ENCODE results near the gene ARHGAP22. TPM values are rescaled to one million over a fixed set of nuclear protein-coding genes. Genes with fewer than 3 reads are reported as not detected.
A peak's percentile ranks its signal among the peaks of the same experiment; 100 is the strongest.

Gene ARHGAP22
- total and polyA plus RNA-seq, 7 experiments from 2014 or later, result 0.37 to 2.9 (median 1.1) TPM; not detected in 3

GRCh38 chr10:48625826-48626134 is 20.9 kb upstream of the ARHGAP22 start:
- H3K27me3 ChIP-seq (ENCODE audit: control insufficient read depth in 2 of 2, insufficient read depth in 2 of 2, low read length in 2 of 2), result no peaks in the 10 kb centered on the region
- intact Hi-C loops (cut with micrococcal nuclease), result no loop called here
- H3K9me3 Mint-ChIP-seq, result no peaks in the 10 kb centered on the region
- H3K4me3 ChIP-seq (ENCODE audit: low read length), result no peak overlapping the region
- H3K4me1 Mint-ChIP-seq, result no peaks in the 10 kb centered on the region
- H3K4me1 ChIP-seq (ENCODE audit: control insufficient read depth in 2 of 2, insufficient read depth in 2 of 2, low read length in 2 of 2), result no peaks in the 10 kb centered on the region
- H3K9me3 ChIP-seq (ENCODE audit: control insufficient read depth in 2 of 3, low read length in 3 of 3), result no peaks in the 10 kb centered on the region
- H3K27ac Mint-ChIP-seq, result no peak overlapping the region
- ATAC-seq (no peak), DNase-seq (no peak)
- H3K4me3 Mint-ChIP-seq, result no peak overlapping the region
- H3K27me3 Mint-ChIP-seq, result peaks cover 9 to 24% (median 14%) of the 10 kb centered on the region in 5 donors
- H3K27ac ChIP-seq (ENCODE audit: low read depth, low read length), result no peak overlapping the region
- POLR2A ChIA-PET, result no interaction called here
- no peaks in the 10 kb centered on the region for H3K36me3 Mint-ChIP-seq
- CTCF ChIA-PET, result no interaction called here
- H3K36me3 ChIP-seq (ENCODE audit: control insufficient read depth in 2 of 3, insufficient read depth in 3 of 3, low read length in 3 of 3), result no peaks in the 10 kb centered on the region

- H3K4me1 Mint-ChIP-seq, result no peaks in the 10 kb centered on the region
- no peak overlapping the region for H3K27ac Mint-ChIP-seq
- no peaks in the 10 kb centered on the region for H3K27me3 ChIP-seq (ENCODE audit: control insufficient read depth in 2 of 2, insufficient read depth in 2 of 2, low read length in 2 of 2)
- no peaks in the 10 kb centered on the region for H3K36me3 ChIP-seq (ENCODE audit: control insufficient read depth in 2 of 3, insufficient read depth in 3 of 3, low read length in 3 of 3)
- ATAC-seq (peak; percentile 63), DNase-seq (no peak)
- H3K9me3 ChIP-seq (ENCODE audit: control insufficient read depth in 2 of 3, low read length in 3 of 3), result no peaks in the 10 kb centered on the region
- ChIA-PET CTCF (no interaction called here), POLR2A (no interaction called here)
- intact Hi-C loops (cut with micrococcal nuclease), result no loop called here
- H3K4me1 ChIP-seq (ENCODE audit: control insufficient read depth in 2 of 2, insufficient read depth in 2 of 2, low read length in 2 of 2), result no peaks in the 10 kb centered on the region
- no peak overlapping the region for H3K4me3 ChIP-seq (ENCODE audit: low read length)
- H3K9me3 Mint-ChIP-seq, result no peaks in the 10 kb centered on the region
- no peak overlapping the region for H3K27ac ChIP-seq (ENCODE audit: low read depth, low read length)
- no peaks in the 10 kb centered on the region for H3K36me3 Mint-ChIP-seq
- no peak overlapping the region for H3K4me3 Mint-ChIP-seq
- peaks cover 6 to 24% (median 16%) of the 10 kb centered on the region in 5 donors for H3K27me3 Mint-ChIP-seq
These were observed 18.8 kb upstream of the ARHGAP22 start for GRCh38 chr10:48623607-48624132.

- Mint-ChIP-seq H3K27me3 (peaks cover 6 to 25% (median 22%) of the 10 kb centered on the region in 5 donors), H3K4me3 (no peak overlapping the region), H3K9me3 (no peaks in the 10 kb centered on the region), H3K27ac (no peak overlapping the region), H3K36me3 (no peaks in the 10 kb centered on the region), H3K4me1 (no peaks in the 10 kb centered on the region)
- no peak overlapping the region for H3K4me3 ChIP-seq (ENCODE audit: low read length)
- DNase-seq (no peak), ATAC-seq (no peak)
- H3K9me3 ChIP-seq (ENCODE audit: control insufficient read depth in 2 of 3, low read length in 3 of 3), result no peaks in the 10 kb centered on the region
- H3K27me3 ChIP-seq (ENCODE audit: control insufficient read depth in 2 of 2, insufficient read depth in 2 of 2, low read length in 2 of 2), result no peaks in the 10 kb centered on the region
- ChIA-PET CTCF (no interaction called here), POLR2A (no interaction called here)
- intact Hi-C loops (cut with micrococcal nuclease), result no loop called here
- H3K27ac ChIP-seq (ENCODE audit: low read depth, low read length), result no peak overlapping the region
- H3K36me3 ChIP-seq (ENCODE audit: control insufficient read depth in 2 of 3, insufficient read depth in 3 of 3, low read length in 3 of 3), result no peaks in the 10 kb centered on the region
- H3K4me1 ChIP-seq (ENCODE audit: control insufficient read depth in 2 of 2, insufficient read depth in 2 of 2, low read length in 2 of 2), result no peaks in the 10 kb centered on the region
These were observed 18.1 kb upstream of the ARHGAP22 start for GRCh38 chr10:48623009-48623408.

GRCh38 chr10:48620719-48621118 is 15.8 kb upstream of the ARHGAP22 start:
- no peak overlapping the region for H3K27ac Mint-ChIP-seq
- no peaks in the 10 kb centered on the region for H3K9me3 ChIP-seq (ENCODE audit: control insufficient read depth in 2 of 3, low read length in 3 of 3)
- POLR2A ChIA-PET, result no interaction called here
- H3K36me3 Mint-ChIP-seq, result no peaks in the 10 kb centered on the region
- H3K4me3 Mint-ChIP-seq, result no peak overlapping the region
- H3K9me3 Mint-ChIP-seq, result peaks cover 0 to 10% (median under 1%) of the 10 kb centered on the region in 11 donors
- no peak overlapping the region for H3K4me3 ChIP-seq (ENCODE audit: low read length)
- no peaks in the 10 kb centered on the region for H3K36me3 ChIP-seq (ENCODE audit: control insufficient read depth in 2 of 3, insufficient read depth in 3 of 3, low read length in 3 of 3)
- intact Hi-C loops (cut with micrococcal nuclease), result no loop called here
- no peak overlapping the region for H3K27ac ChIP-seq (ENCODE audit: low read depth, low read length)
- H3K4me1 ChIP-seq (ENCODE audit: control insufficient read depth in 2 of 2, insufficient read depth in 2 of 2, low read length in 2 of 2), result no peaks in the 10 kb centered on the region
- H3K27me3 Mint-ChIP-seq, result peaks cover 6 to 42% (median 29%) of the 10 kb centered on the region in 5 donors
- no peaks in the 10 kb centered on the region for H3K4me1 Mint-ChIP-seq
- H3K27me3 ChIP-seq (ENCODE audit: control insufficient read depth in 2 of 2, insufficient read depth in 2 of 2, low read length in 2 of 2), result no peaks in the 10 kb centered on the region
- no peak for DNase-seq
- no peak for ATAC-seq
- CTCF ChIA-PET, result no interaction called here

GRCh38 chr10:48616436-48616835 is 11.6 kb upstream of the ARHGAP22 start:
- ChIA-PET POLR2A (no interaction called here), CTCF (no interaction called here)
- Histone ChIP-seq H3K9me3 (ENCODE audit: control insufficient read depth in 2 of 3, low read length in 3 of 3) (no peaks in the 10 kb centered on the region), H3K27ac (ENCODE audit: low read depth, low read length) (no peak overlapping the region), H3K4me1 (ENCODE audit: control insufficient read depth in 2 of 2, insufficient read depth in 2 of 2, low read length in 2 of 2) (no peaks in the 10 kb centered on the region), H3K4me3 (ENCODE audit: low read length) (no peak overlapping the region), H3K36me3 (ENCODE audit: control insufficient read depth in 2 of 3, insufficient read depth in 3 of 3, low read length in 3 of 3) (no peaks in the 10 kb centered on the region), H3K27me3 (ENCODE audit: control insufficient read depth in 2 of 2, insufficient read depth in 2 of 2, low read length in 2 of 2) (no peaks in the 10 kb centered on the region)
- ATAC-seq (no peak), DNase-seq (no peak)
- Mint-ChIP-seq H3K36me3 (no peaks in the 10 kb centered on the region), H3K9me3 (peaks cover 0 to 27% (median 3%) of the 10 kb centered on the region in 11 donors), H3K4me1 (no peaks in the 10 kb centered on the region), H3K4me3 (no peak overlapping the region), H3K27me3 (peaks cover 25 to 52% (median 38%) of the 10 kb centered on the region in 5 donors), H3K27ac (no peak overlapping the region)
- intact Hi-C loops (cut with micrococcal nuclease), result no loop called here

GRCh38 chr10:48614481-48615390 is 9.9 kb upstream of the ARHGAP22 start:
- ChIA-PET POLR2A (no interaction called here), CTCF (interaction anchor here (0.5 kb wide), 1 partner anchor 1213 kb away, joined by 4 read pairs; no protein-coding TSS in a partner anchor)
- Mint-ChIP-seq H3K4me1 (no peaks in the 10 kb centered on the region), H3K27ac (no peak overlapping the region), H3K36me3 (no peaks in the 10 kb centered on the region), H3K4me3 (no peak overlapping the region), H3K27me3 (peaks cover 36 to 55% (median 38%) of the 10 kb centered on the region in 5 donors), H3K9me3 (peaks cover 0 to 27% (median 3%) of the 10 kb centered on the region in 11 donors)
- DNase-seq, result no peak
- no peak for ATAC-seq
- Histone ChIP-seq H3K36me3 (ENCODE audit: control insufficient read depth in 2 of 3, insufficient read depth in 3 of 3, low read length in 3 of 3) (no peaks in the 10 kb centered on the region), H3K4me1 (ENCODE audit: control insufficient read depth in 2 of 2, insufficient read depth in 2 of 2, low read length in 2 of 2) (no peaks in the 10 kb centered on the region), H3K9me3 (ENCODE audit: control insufficient read depth in 2 of 3, low read length in 3 of 3) (no peaks in the 10 kb centered on the region), H3K27me3 (ENCODE audit: control insufficient read depth in 2 of 2, insufficient read depth in 2 of 2, low read length in 2 of 2) (no peaks in the 10 kb centered on the region), H3K4me3 (ENCODE audit: low read length) (no peak overlapping the region), H3K27ac (ENCODE audit: low read depth, low read length) (no peak overlapping the region)
- intact Hi-C loops (cut with micrococcal nuclease), result no loop called here

GRCh38 chr10:48613016-48613415 is 8.1 kb upstream of the ARHGAP22 start:
- ATAC-seq (no peak), DNase-seq (no peak)
- Histone ChIP-seq H3K4me1 (ENCODE audit: control insufficient read depth in 2 of 2, insufficient read depth in 2 of 2, low read length in 2 of 2) (no peaks in the 10 kb centered on the region), H3K9me3 (ENCODE audit: control insufficient read depth in 2 of 3, low read length in 3 of 3) (no peaks in the 10 kb centered on the region), H3K4me3 (ENCODE audit: low read length) (no peak overlapping the region), H3K27me3 (ENCODE audit: control insufficient read depth in 2 of 2, insufficient read depth in 2 of 2, low read length in 2 of 2) (no peaks in the 10 kb centered on the region), H3K36me3 (ENCODE audit: control insufficient read depth in 2 of 3, insufficient read depth in 3 of 3, low read length in 3 of 3) (no peaks in the 10 kb centered on the region), H3K27ac (ENCODE audit: low read depth, low read length) (no peak overlapping the region)
- intact Hi-C loops (cut with micrococcal nuclease), result no loop called here
- ChIA-PET POLR2A (no interaction called here), CTCF (no interaction called here)
- Mint-ChIP-seq H3K27me3 (peaks cover 24 to 44% (median 39%) of the 10 kb centered on the region in 5 donors), H3K4me3 (no peak overlapping the region), H3K36me3 (no peaks in the 10 kb centered on the region), H3K27ac (no peak overlapping the region), H3K4me1 (no peaks in the 10 kb centered on the region), H3K9me3 (peaks cover 0 to 27% (median 3%) of the 10 kb centered on the region in 11 donors)
